Measurements from ENCODE around the gene COQ10A. TPM values are rescaled to one million over a fixed set of nuclear protein-coding genes. Genes with fewer than 3 reads are reported as not detected.

COQ10A gene
- total and polyA plus RNA-seq, 11 donors = 45.7 to 250 (median 129) TPM

GRCh38 chr12:56311003-56311402 lies 44.3 kb downstream of the COQ10A start:
- no peak for DNase-seq
- WGBS, 4 donors = 94 to 97% (median 95%) methylated on average over 12 of the region's 12 CpGs
- TF ChIP-seq CTCF (IDR thresholded peaks at IDR 0.05) (no peak), POLR2A (IDR thresholded peaks at IDR 0.05) (no peak)
- H3K27ac ChIP-seq = no peak overlapping the region
- ATAC-seq = no peak
- H3K36me3 ChIP-seq = peaks cover 0 to 82% (median 69%) of the 10 kb centered on the region in 9 donors
- intact Hi-C loops (cut with DNase I) = loop anchor here in 1 of 10 donors (10.0 kb wide), 2 partner anchors 154 to 186 kb away; partner anchors contain the start of genes ESYT1 and SPRYD4
- H3K4me1 ChIP-seq = peaks cover 0 to 13% (median 8%) of the 10 kb centered on the region in 12 donors
- H3K4me3 ChIP-seq = no peak overlapping the region
- no peaks in the 10 kb centered on the region for H3K27me3 ChIP-seq
- H3K9me3 ChIP-seq = no peaks in the 10 kb centered on the region

- intact Hi-C loops (cut with DNase I) = loop anchor here in 3 of 10 donors (5.0 to 10.0 kb wide), 4 partner anchors 150 to 198 kb away; partner anchors contain the start of genes SPRYD4 (in 2 of the 3), ESYT1 (in 1 of the 3), RPL41 (in 1 of the 3) and ZC3H10 (in 1 of the 3)
- Histone ChIP-seq H3K9me3 (no peaks in the 10 kb centered on the region), H3K27me3 (no peaks in the 10 kb centered on the region), H3K4me1 (peaks cover 0 to 20% (median 13%) of the 10 kb centered on the region in 12 donors), H3K4me3 (peak overlapping the region; percentile 44 to 97 (median 88)), H3K27ac (peak overlapping the region; percentile 84 to 99 (median 93)), H3K36me3 (peaks cover 0 to 72% (median 56%) of the 10 kb centered on the region in 9 donors)
- no peak for TF ChIP-seq POLR2A (IDR thresholded peaks at IDR 0.05)
- no peak for TF ChIP-seq CTCF (IDR thresholded peaks at IDR 0.05)
- 0 to 2% (median 1%) methylated on average over 3 to 11 of the region's 11 CpGs for WGBS, 4 donors
- ATAC-seq (peak in 1 of 4 donors; percentile 5), DNase-seq (no peak)
Observed at GRCh38 chr12:56315249-56315621, 48.5 kb downstream of the COQ10A start.

- peaks cover 0 to 20% (median 13%) of the 10 kb centered on the region in 12 donors for H3K4me1 ChIP-seq
- intact Hi-C loops (cut with DNase I) = loop anchor here in 3 of 10 donors (1.0 to 10.0 kb wide), 5 partner anchors 44 to 199 kb away; partner anchors contain the start of genes SPRYD4 (in 2 of the 3), STAT2 (in 2 of the 3), ESYT1 (in 1 of the 3) and RPL41 (in 1 of the 3)
- no peaks in the 10 kb centered on the region for H3K27me3 ChIP-seq
- H3K4me3 ChIP-seq = peak within 1 kb of the TSS; percentile 44 to 97 (median 88)
- TF ChIP-seq CTCF (IDR thresholded peaks at IDR 0.05) = peak in 8 of 12 donors; percentile 14 to 36 (median 24)
- TF ChIP-seq POLR2A (IDR thresholded peaks at IDR 0.05) = peak in 1 of 2 donors; percentile 80
- WGBS, 4 donors = 0 to 1% (median 0%) methylated on average over 28 to 62 of the region's 62 CpGs
- peak; percentile 93 to 96 (median 96) for ATAC-seq
- no peaks in the 10 kb centered on the region for H3K9me3 ChIP-seq
- peak within 1 kb of the TSS; percentile 84 to 99 (median 93) for H3K27ac ChIP-seq
- H3K36me3 ChIP-seq = peaks cover 0 to 72% (median 55%) of the 10 kb centered on the region in 9 donors
- peak; percentile 95 to 97 (median 97) for DNase-seq
Observed at GRCh38 chr12:56315622-56316473, 49.1 kb downstream of the COQ10A start, which contains the start of gene CNPY2. TSS of gene CNPY2 (minus strand) at chr12:56315988. CDS start at chr12:56315217, 771 bp downstream.

- Histone ChIP-seq H3K36me3 (peaks cover 0 to 73% (median 50%) of the 10 kb centered on the region in 9 donors), H3K27me3 (no peaks in the 10 kb centered on the region), H3K4me3 (no peak overlapping the region), H3K27ac (no peak overlapping the region), H3K4me1 (peaks cover 0 to 20% (median 13%) of the 10 kb centered on the region in 12 donors), H3K9me3 (no peaks in the 10 kb centered on the region)
- intact Hi-C loops (cut with DNase I) = loop anchor here in 3 of 10 donors (5.0 to 10.0 kb wide), 4 partner anchors 147 to 200 kb away; partner anchors contain the start of genes SPRYD4 (in 2 of the 3), ESYT1 (in 1 of the 3), RPL41 (in 1 of the 3) and ZC3H10 (in 1 of the 3)
- no peak for ATAC-seq
- 92 to 97% (median 95%) methylated on average over 3 of the region's 3 CpGs for WGBS, 4 donors
- TF ChIP-seq POLR2A (IDR thresholded peaks at IDR 0.05) = no peak
- no peak for TF ChIP-seq CTCF (IDR thresholded peaks at IDR 0.05)
- DNase-seq = no peak
Observed at GRCh38 chr12:56317675-56318074, 50.9 kb downstream of the COQ10A start.

Data from heart left ventricle (tissue), 16 donors.